Astrocyte of the hippocampus (primary cell): ENCODE data around the gene TPO.
"Not testable (repeated sequence)": the region's sequence is repeated elsewhere in the genome, so short reads cannot be mapped to it uniquely, and the experiment has no call there.

Experiments
- DNase-seq: peaks from one replicate; pipeline ENCODE4 v3.0.0; 2011; ENCODE audit warnings: low read depth, low spot score

The TPO gene

GRCh38 chr2:1405124-1405523, 8.1 kb upstream of the TPO start:
- DNase-seq: no peak

GRCh38 chr2:1405967-1406366, 7.3 kb upstream of the TPO start:
- no peak for DNase-seq

GRCh38 chr2:1406434-1406833, 6.8 kb upstream of the TPO start:
- DNase-seq: no peak

- no peak for DNase-seq
Observed at GRCh38 chr2:1407950-1408675, 5.2 kb upstream of the TPO start.

- DNase-seq: no peak
Observed at GRCh38 chr2:1414121-1414520, 858 bp downstream of the TPO start.

GRCh38 chr2:1414901-1415300, 1.6 kb downstream of the TPO start:
- DNase-seq: not testable (repeated sequence)

- DNase-seq: no peak
Observed at GRCh38 chr2:1415501-1415900, 2.2 kb downstream of the TPO start.

GRCh38 chr2:1418566-1418965, 5.3 kb downstream of the TPO start:
- no peak for DNase-seq

GRCh38 chr2:1420746-1421480, 7.7 kb downstream of the TPO start:
- no peak for DNase-seq

- no peak for DNase-seq
Observed at GRCh38 chr2:1421731-1422130, 8.5 kb downstream of the TPO start.

GRCh38 chr2:1422131-1422530, 8.9 kb downstream of the TPO start:
- DNase-seq: no peak

GRCh38 chr2:1422716-1423285, 9.5 kb downstream of the TPO start:
- no peak for DNase-seq

- no peak for DNase-seq
Observed at GRCh38 chr2:1427086-1427485, 13.8 kb downstream of the TPO start.

GRCh38 chr2:1429895-1430294, 16.6 kb downstream of the TPO start:
- DNase-seq: no peak

GRCh38 chr2:1430491-1430890, 17.2 kb downstream of the TPO start:
- DNase-seq: no peak

GRCh38 chr2:1431886-1432400, 18.7 kb downstream of the TPO start:
- DNase-seq: no peak

- no peak for DNase-seq
Observed at GRCh38 chr2:1432726-1433125, 19.5 kb downstream of the TPO start.

GRCh38 chr2:1436369-1436768, 23.1 kb downstream of the TPO start:
- DNase-seq: no peak

- no peak for DNase-seq
Observed at GRCh38 chr2:1437101-1437500, 23.8 kb downstream of the TPO start.

- DNase-seq: no peak
Observed at GRCh38 chr2:1437537-1437936, 24.3 kb downstream of the TPO start.

GRCh38 chr2:1438972-1439371, 25.7 kb downstream of the TPO start:
- no peak for DNase-seq

GRCh38 chr2:1440581-1440980, 27.3 kb downstream of the TPO start:
- no peak for DNase-seq

GRCh38 chr2:1446301-1446700, 33.0 kb downstream of the TPO start:
- DNase-seq: peak; percentile 3
